ENCODE results near the gene METTL9.

- TF ChIP-seq, protein P1, sequence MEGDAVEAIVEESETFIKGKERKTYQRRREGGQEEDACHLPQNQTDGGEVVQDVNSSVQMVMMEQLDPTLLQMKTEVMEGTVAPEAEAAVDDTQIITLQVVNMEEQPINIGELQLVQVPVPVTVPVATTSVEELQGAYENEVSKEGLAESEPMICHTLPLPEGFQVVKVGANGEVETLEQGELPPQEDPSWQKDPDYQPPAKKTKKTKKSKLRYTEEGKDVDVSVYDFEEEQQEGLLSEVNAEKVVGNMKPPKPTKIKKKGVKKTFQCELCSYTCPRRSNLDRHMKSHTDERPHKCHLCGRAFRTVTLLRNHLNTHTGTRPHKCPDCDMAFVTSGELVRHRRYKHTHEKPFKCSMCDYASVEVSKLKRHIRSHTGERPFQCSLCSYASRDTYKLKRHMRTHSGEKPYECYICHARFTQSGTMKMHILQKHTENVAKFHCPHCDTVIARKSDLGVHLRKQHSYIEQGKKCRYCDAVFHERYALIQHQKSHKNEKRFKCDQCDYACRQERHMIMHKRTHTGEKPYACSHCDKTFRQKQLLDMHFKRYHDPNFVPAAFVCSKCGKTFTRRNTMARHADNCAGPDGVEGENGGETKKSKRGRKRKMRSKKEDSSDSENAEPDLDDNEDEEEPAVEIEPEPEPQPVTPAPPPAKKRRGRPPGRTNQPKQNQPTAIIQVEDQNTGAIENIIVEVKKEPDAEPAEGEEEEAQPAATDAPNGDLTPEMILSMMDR (IDR thresholded peaks at IDR 0.05): no peak
- no peak for TF ChIP-seq POLR2A (IDR thresholded peaks at IDR 0.05)
Observed at GRCh38 chr16:21638573-21638975, 39.2 kb downstream of the METTL9 start.

Measured in right lobe of liver (tissue), 4 donors.